MM.1S (cell line): Measurements from ENCODE around the gene SNX8.

Experiments
- DNase-seq: peaks from one replicate; pipeline ENCODE4 v3.0.0-alpha.2; 2015
- H2AFZ ChIP-seq: fragments of 300-600 bp; sonication (generic); 2 replicates; pipeline ENCODE4 v1.6.0; 2016; ENCODE audit warnings: antibody characterized with exemption, low read length
- H3F3A ChIP-seq: fragments of 300-600 bp; sonication (generic); 2 replicates; pipeline ENCODE4 v1.6.1; 2016; ENCODE audit warnings: mild to moderate bottlenecking, antibody characterized with exemption, low read length, moderate library complexity, mixed read lengths; ENCODE audit not compliant: insufficient read depth
- H3K27ac ChIP-seq: fragments of 300-600 bp; sonication (generic); 2 replicates; pipeline ENCODE4 v1.5.1; 2016; ENCODE audit warnings: mild to moderate bottlenecking, low read length
- H3K27me3 ChIP-seq: fragments of 300-600 bp; sonication (generic); replicated peaks from 2 replicates; pipeline ENCODE4 v1.6.0; 2016; ENCODE audit warnings: low read length; ENCODE audit not compliant: insufficient read depth
- H3K36me3 ChIP-seq: fragments of 300-600 bp; sonication (generic); replicated peaks from 2 replicates; pipeline ENCODE4 v1.6.1; 2016; ENCODE audit warnings: mild to moderate bottlenecking, low read length, mixed read lengths; ENCODE audit not compliant: insufficient read depth
- H3K4me1 ChIP-seq: fragments of 300-600 bp; sonication (generic); 2 replicates; pipeline ENCODE4 v1.6.1; 2016; ENCODE audit warnings: low read length, mixed read lengths
- H3K4me2 ChIP-seq: fragments of 300-600 bp; sonication (generic); 2 replicates; pipeline ENCODE4 v1.6.0; 2016; ENCODE audit warnings: low read depth, low read length
- H3K4me3 ChIP-seq: fragments of 300-600 bp; sonication (generic); 2 replicates; pipeline ENCODE4 v1.5.1; 2016; ENCODE audit warnings: low read length, mixed read lengths
- H3K79me2 ChIP-seq: fragments of 300-600 bp; sonication (generic); 2 replicates; pipeline ENCODE4 v1.6.1; 2016; ENCODE audit warnings: mixed run types, low read length, mixed read lengths
- H3K9ac ChIP-seq: fragments of 300-600 bp; sonication (generic); 2 replicates; pipeline ENCODE4 v1.6.1; 2016; ENCODE audit warnings: low read length, mixed read lengths
- H3K9me2 ChIP-seq: fragments of 300-600 bp; sonication (generic); replicated peaks from 2 replicates; pipeline ENCODE4 v1.6.1; 2016; ENCODE audit warnings: mild to moderate bottlenecking, low read length, mixed read lengths; ENCODE audit not compliant: insufficient read depth
- H3K9me3 ChIP-seq: fragments of 300-600 bp; sonication (generic); replicated peaks from 2 replicates; pipeline ENCODE4 v1.6.1; 2016; ENCODE audit warnings: mild to moderate bottlenecking, low read length, mixed read lengths; ENCODE audit not compliant: insufficient read depth
- H4K20me1 ChIP-seq: fragments of 300-600 bp; sonication (generic); 2 replicates; pipeline ENCODE4 v1.6.1; 2016; ENCODE audit warnings: mild to moderate bottlenecking, low read length, moderate library complexity, mixed read lengths; ENCODE audit not compliant: insufficient read depth
- CTCF ChIP-seq: fragments of 300-600 bp; sonication (generic); IDR thresholded peaks from 2 replicates; pipeline ENCODE4 v1.5.1; 2016; ENCODE audit warnings: antibody characterized with exemption, low read length, mixed read lengths
- EZH2 ChIP-seq: fragments of 300-600 bp; sonication (generic); optimal IDR thresholded peaks from 2 replicates; pipeline ENCODE3; 2017; ENCODE audit warnings: low read depth, mild to moderate bottlenecking, antibody characterized with exemption, low read length, mixed read lengths
- EZH2phosphoT487 ChIP-seq: fragments of 300-600 bp; sonication (generic); IDR thresholded peaks from 2 replicates; pipeline ENCODE4 v1.6.1; 2018; ENCODE audit warnings: antibody characterized with exemption, low read length

SNX8 gene

DNA sequence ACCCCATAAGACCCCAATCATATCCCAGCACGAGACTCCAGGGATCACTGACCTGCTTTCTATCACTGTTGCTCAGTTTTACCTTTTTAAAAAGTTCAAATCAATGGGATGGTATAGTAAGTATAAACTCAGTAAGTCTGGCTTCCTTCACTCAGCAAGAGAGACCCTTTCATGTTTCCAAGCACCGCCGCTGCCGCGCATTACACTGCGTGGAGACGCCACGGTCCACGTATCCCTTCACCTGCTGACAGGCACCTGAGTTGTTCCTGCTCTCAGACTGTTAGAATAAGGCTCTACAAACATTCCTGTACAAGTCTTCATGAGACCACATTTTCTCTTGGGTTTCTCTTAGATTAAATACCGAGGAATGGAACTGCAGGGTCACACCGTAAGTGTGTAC is 109.8 kb downstream of the SNX8 start:
- Histone ChIP-seq H3K9ac (no peak overlapping the region), H3K9me3 (no peaks in the 10 kb centered on the region), H3K27me3 (no peaks in the 10 kb centered on the region), H3K4me2 (no peak overlapping the region), H3K4me3 (no peak overlapping the region), H3K4me1 (no peaks in the 10 kb centered on the region), H3F3A (no peaks in the 10 kb centered on the region), H4K20me1 (no peaks in the 10 kb centered on the region), H3K79me2 (no peaks in the 10 kb centered on the region), H3K27ac (no peak overlapping the region), H3K9me2 (no peaks in the 10 kb centered on the region), H3K36me3 (no peaks in the 10 kb centered on the region), H2AFZ (no peak overlapping the region)
- DNase-seq = no peak
- TF ChIP-seq CTCF = no peak

GRCh38 chr7:2203766-2204300 is 110.4 kb downstream of the SNX8 start:
- TF ChIP-seq CTCF = no peak
- TF ChIP-seq EZH2 = no peak
- no peak for TF ChIP-seq EZH2phosphoT487
- H3K4me1 ChIP-seq = no peaks in the 10 kb centered on the region
- H2AFZ ChIP-seq = no peak overlapping the region
- no peaks in the 10 kb centered on the region for H3K79me2 ChIP-seq
- H3K4me2 ChIP-seq = no peak overlapping the region
- DNase-seq = no peak
- H3K9me2 ChIP-seq = no peaks in the 10 kb centered on the region
- no peaks in the 10 kb centered on the region for H4K20me1 ChIP-seq
- H3F3A ChIP-seq = no peaks in the 10 kb centered on the region
- no peak overlapping the region for H3K4me3 ChIP-seq
- no peaks in the 10 kb centered on the region for H3K9me3 ChIP-seq
- H3K27ac ChIP-seq = no peak overlapping the region
- no peaks in the 10 kb centered on the region for H3K36me3 ChIP-seq
- H3K27me3 ChIP-seq = no peaks in the 10 kb centered on the region
- H3K9ac ChIP-seq = no peak overlapping the region

DNA sequence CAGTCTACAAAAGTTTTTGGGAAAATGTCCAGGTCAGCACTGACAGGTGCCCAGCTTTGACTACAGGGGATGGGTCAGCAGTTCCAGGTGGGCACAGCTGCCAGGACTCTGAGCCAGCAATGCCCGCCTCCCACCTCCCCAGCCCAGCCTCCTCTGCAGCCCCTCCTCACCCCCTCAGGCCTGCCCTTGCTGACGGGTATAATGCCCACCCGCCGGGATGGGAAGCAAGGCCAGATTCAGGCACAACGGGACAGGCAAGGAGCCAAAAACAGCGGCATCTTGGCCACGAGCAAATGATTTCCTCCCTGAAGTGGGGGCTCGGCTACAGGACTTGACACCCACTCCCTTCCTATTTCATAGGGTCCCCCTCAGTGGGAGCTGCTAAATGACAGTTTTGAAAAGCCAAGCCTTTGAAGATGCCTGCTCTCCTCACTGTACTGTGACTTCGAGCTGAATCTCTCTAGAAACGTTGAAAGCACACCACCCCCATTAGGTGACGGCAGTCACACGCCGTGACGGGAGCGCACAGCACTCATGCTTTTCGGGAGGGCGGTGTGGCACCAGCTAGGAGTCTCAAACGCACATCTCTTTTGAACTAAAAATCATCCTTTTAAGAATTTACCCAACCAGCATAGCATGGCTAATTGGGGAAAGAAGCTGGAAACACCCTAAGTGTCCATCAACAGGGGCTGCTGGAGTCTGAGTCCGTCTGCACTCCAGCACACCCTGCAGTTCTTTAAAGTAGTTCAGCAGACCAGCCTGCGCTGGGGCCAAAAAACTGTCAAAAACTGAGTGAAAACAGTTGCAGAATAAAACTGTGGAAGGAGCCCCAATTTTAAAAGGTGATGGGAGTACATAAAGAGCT is 111.1 kb downstream of the SNX8 start:
- no peak overlapping the region for H2AFZ ChIP-seq
- no peaks in the 10 kb centered on the region for H3K27me3 ChIP-seq
- no peak overlapping the region for H3K4me2 ChIP-seq
- H3K27ac ChIP-seq = no peak overlapping the region
- H3K4me1 ChIP-seq = no peaks in the 10 kb centered on the region
- H3K9me2 ChIP-seq = no peaks in the 10 kb centered on the region
- H3K4me3 ChIP-seq = no peak overlapping the region
- TF ChIP-seq EZH2phosphoT487 = no peak
- no peak for TF ChIP-seq CTCF
- TF ChIP-seq EZH2 = no peak
- H3F3A ChIP-seq = no peaks in the 10 kb centered on the region
- H4K20me1 ChIP-seq = no peaks in the 10 kb centered on the region
- H3K9ac ChIP-seq = no peak overlapping the region
- H3K9me3 ChIP-seq = no peaks in the 10 kb centered on the region
- H3K36me3 ChIP-seq = no peaks in the 10 kb centered on the region
- no peak for DNase-seq
- H3K79me2 ChIP-seq = no peaks in the 10 kb centered on the region
